Measurements from ENCODE around the gene IRF2BP1.
"Not testable (repeated sequence)": the region's sequence is repeated elsewhere in the genome, so short reads cannot be mapped to it uniquely, and the experiment has no call there.

IRF2BP1 gene

DNA sequence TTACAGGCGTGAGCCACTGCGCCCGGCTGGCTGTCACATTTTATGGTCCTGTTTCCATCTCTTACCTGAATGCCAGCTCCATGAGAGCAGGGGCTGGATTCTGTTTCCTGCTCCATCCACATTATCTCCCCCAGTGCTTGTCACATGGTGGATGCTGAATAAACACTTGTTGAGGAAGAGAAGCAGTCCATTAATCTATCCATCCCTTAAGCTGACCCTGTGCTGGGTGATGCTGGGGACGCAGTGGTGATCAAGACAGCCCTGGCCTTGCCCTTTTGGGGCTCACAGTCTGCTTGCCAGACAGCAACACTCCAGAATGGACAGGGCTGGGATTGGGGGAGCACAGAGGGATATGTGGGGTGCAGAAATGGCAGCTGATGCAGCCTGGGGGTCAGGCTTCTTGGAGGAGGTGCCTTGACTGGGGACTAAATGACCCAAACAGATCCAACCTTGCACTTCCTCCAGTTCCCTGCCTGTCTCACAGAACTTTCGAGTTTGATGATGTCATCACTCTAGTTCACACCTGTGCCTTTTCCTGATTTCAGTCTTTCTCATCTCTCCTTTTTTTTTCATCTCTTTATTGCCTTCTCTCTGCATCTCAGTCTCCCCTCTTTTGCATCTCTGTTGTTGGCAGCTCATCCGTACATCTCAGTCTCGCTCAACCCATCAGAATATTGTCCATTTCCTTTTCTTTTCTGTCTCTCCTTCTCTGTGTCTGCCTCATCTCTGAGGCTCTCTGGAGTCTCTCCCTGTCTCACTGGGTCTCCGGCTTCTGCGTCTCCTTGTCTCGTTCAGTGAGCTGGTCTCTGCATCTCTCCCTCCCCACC lies 4.6 kb downstream of the IRF2BP1 start:
- DNase-seq = no peak

DNA sequence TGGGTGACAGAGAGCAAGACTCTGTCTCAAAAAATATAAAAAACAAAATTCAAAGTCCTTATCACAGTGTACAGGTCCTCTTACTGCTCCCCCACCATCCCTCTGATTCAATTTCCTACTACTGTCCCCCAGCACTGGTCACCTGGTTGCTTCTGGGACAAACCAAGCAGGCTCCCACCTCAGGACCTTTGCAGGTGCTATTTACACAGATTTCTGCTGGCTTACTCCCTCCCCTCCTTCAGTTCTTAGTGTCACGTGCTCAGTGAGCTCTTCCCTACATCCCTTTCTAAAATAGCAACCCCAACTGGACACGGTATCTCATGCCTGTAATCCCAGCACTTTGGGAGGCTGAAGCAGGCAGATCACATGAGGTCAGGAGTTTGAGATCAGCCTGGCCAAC lies 6.0 kb downstream of the IRF2BP1 start:
- DNase-seq = no peak

DNA sequence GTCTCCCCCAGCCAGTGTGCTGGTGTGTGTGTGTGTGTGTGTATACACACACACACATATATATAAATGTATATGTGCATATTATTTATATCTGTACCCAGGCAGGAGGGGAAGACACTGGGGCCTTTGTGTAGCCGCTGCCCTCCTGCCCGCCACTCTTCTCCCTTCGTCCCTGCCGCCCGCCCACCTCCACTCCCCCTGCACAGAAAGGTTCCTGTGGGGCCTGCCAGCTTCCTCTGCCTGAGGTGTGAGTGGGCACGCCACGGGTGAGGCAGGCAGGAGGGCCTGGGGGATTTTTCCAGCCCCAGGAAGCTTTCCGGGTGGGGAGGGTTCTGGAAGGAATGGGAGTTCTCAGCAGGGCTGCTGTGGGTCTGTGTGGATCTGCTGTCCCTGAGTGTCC lies 6.9 kb downstream of the IRF2BP1 start:
- DNase-seq = no peak

- no peak for DNase-seq
These were observed 7.7 kb downstream of the IRF2BP1 start for GRCh38 chr19:45878043-45878794.

GRCh38 chr19:45876411-45877197 lies 9.3 kb downstream of the IRF2BP1 start:
- no peak for DNase-seq

- DNase-seq = no peak
These were observed 9.9 kb downstream of the IRF2BP1 start for GRCh38 chr19:45876161-45876410.

- no peak for DNase-seq
These were observed 11.3 kb downstream of the IRF2BP1 start for GRCh38 chr19:45874620-45874966.

- DNase-seq = no peak
These were observed 12.6 kb downstream of the IRF2BP1 start for GRCh38 chr19:45873219-45873772.

DNA sequence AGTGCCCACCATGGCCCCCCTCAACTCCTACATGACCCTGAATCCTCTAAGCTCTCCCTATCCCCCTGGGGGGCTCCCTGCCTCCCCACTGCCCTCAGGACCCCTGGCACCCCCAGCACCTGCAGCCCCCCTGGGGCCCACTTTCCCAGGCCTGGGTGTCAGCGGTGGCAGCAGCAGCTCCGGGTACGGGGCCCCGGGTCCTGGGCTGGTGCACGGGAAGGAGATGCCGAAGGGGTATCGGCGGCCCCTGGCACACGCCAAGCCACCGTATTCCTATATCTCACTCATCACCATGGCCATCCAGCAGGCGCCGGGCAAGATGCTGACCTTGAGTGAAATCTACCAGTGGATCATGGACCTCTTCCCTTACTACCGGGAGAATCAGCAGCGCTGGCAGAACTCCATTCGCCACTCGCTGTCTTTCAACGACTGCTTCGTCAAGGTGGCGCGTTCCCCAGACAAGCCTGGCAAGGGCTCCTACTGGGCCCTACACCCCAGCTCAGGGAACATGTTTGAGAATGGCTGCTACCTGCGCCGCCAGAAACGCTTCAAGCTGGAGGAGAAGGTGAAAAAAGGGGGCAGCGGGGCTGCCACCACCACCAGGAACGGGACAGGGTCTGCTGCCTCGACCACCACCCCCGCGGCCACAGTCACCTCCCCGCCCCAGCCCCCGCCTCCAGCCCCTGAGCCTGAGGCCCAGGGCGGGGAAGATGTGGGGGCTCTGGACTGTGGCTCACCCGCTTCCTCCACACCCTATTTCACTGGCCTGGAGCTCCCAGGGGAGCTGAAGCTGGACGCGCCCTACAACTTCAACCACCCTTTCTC lies 13.6 kb downstream of the IRF2BP1 start:
- DNase-seq = no peak

- DNase-seq = no peak
These were observed 15.1 kb downstream of the IRF2BP1 start for GRCh38 chr19:45870798-45871197.

DNA sequence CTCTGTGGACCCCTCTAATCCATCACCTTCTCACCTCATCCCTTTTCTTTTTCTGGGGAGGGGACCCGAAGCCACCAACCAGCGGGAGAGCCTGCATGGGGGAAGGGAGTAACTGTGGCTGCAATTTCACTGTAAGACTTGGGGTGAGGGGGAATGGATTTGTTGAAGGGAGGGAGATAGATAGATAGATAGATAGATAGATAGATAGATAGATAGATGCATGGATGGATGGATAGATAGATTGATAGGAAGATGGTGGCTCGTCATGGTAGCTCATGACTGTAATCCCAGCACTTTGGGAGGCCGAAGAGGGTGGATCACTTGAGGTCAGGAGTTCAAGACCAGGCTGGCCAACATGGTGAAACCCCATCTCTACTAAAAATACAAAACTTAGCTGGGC lies 18.7 kb downstream of the IRF2BP1 start:
- not testable (repeated sequence) for DNase-seq

DNA sequence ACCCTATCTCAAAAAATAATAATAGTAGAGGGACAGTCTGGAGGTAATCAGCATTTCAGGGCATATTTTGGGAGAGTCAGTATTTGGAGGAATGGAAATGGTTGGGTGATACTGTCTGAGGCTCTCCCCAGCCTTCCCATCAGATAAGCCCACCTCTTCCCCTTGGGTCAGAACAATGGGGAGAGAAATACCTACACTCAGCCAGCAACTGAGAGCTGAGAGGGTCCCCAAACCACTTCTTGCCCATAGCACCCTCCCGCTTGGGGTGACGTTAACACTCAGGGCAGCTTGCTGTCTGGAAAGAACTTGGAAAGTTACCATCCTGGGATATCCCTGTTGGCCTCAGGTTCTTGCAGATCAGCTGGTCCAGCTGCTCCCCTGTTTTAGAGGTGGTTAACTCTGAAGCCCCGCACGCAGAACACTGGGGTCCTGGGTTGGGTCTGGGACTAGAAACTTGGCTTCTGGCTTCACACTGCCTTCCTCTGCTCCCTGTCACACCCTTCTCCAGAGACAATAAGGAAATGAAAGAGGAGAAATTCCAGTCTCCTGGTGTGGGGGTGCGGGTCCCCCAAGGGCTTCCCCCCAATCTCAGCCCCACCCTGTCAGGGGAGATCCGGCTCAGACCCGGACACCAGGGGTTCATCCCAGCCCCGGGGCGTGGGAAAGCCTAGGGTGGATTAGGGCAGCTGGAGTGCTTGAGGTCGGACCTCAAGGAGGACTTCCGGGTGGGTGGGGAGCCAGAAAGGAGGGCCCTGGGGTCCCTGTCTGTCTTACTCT lies 19.4 kb downstream of the IRF2BP1 start:
- DNase-seq = no peak

- no peak for DNase-seq
These were observed 20.5 kb downstream of the IRF2BP1 start for GRCh38 chr19:45865269-45865948.

- no peak for DNase-seq
These were observed 21.3 kb downstream of the IRF2BP1 start for GRCh38 chr19:45864629-45865082.

DNA sequence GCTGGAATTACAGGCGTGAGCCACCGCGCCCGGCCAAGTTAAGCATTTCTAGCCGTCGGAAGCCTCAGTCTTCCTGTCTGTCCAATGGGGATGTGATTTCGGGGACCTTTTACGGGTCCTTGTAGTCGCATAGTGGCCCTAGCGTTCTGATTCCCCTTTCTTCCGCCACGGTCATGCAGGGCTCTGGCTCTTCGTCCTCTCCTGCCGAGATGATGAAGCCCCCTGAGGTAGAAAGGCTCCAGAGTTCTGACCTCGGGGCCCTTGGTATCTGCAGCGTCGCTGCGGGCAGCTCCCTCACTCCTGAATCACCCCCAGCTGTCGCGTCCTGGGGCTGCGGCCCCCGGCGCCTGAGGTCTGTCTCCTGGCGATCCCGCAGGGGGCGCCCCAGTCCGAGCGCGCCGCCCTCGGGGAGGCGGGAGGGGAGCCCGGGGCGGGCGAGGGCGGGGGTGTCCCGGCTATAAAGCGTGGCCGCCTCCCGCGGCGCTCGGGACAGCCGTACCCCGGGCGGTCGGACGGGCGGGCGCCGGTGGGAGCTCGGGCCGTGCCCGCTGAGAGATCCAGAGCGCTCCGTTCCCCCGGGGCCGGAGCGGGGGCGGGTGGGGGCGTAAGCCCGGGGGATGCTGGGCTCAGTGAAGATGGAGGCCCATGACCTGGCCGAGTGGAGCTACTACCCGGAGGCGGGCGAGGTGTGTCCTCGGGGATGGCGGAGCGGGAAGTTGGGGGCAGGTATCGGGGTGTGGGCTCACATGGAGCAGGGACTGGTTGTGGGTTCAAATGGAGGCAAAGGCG lies 21.9 kb downstream of the IRF2BP1 start, which contains the start of gene FOXA3:
FOXA3 (plus strand) TSS at position 487 of the 789 bp plus-strand sequence; CDS start at position 618, 131 bp downstream.
- no peak for DNase-seq

- DNase-seq = no peak
These were observed 22.6 kb downstream of the IRF2BP1 start for GRCh38 chr19:45863335-45863839.

DNA sequence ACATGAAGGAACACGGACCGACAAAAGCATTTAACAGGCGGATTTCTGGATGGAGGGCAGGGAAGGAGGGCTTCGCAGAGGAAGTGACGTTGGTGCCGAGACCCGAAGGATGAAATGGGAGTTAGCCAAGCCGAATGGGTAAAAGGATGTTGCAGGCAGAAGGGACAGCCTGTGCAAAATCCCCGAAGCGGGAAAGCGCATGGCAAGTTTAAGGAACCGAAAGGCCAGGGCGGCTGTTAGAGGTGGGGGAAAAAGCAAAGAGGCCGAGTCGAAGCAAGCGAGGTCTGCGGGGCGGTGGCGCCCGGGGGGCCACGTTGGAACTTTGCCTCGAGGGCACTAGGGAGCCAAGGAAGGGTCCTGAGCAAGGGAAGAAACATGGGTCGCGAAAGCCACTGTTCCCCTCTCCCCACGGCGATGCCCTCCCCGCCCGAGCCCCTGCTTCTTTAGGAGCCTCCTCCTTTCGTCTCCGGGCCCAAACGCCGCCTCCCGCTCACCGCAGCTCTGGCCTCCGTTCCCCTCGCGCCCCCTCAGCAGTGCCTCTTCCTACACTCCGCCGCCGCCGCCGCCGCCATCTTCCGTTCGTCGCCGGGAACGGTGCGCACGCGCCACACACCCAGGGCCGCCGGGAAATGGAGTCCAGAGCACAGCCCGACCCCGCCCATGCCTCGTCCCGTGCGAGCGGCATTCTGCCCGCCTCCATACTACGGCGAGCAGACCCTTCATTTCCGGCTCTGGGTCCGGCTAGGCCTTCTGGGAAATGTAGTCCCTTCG lies 23.2 kb downstream of the IRF2BP1 start, which contains the start of gene SYMPK:
SYMPK (minus strand) TSS at position 584 of the 771 bp plus-strand sequence. CDS start 8,652 bp downstream, outside the sequence.
- DNase-seq = peak; percentile 90

DNA sequence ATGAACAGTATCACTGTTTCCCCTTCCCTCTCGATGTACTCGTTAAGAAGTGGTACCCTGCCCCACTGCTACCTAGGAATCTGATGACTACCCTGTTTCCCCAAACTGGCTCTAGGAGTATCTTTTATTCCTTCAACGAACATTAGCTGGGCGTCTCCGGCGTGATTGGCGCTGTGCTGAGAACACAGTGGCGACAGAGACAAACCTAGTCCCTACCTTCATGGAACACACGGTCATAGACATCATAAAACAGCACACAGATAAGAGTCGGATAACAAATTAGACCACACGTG lies 23.7 kb downstream of the IRF2BP1 start:
- no peak for DNase-seq

All from NCI-H1417 treated with DMSO at 0.1 percent for 48 hours (cell line).